Endothelial cell (in vitro differentiated cells): Measurements from ENCODE around the gene PDE1C. TPM values are rescaled to one million over a fixed set of nuclear protein-coding genes. Genes with fewer than 3 reads are reported as not detected.

ENCODE experiments used
- DNase-seq: peaks from one replicate; pipeline ENCODE4 v3.0.0; 2021; ENCODE audit warnings: low spot score
- H3K27ac Mint-ChIP-seq: one replicate; pipeline ENCODE4 v1.8.0; 2021; ENCODE audit warnings: mixed read lengths, inconsistent platforms; ENCODE audit not compliant: unreplicated experiment
- H3K27me3 Mint-ChIP-seq: one replicate; pipeline ENCODE4 v1.8.0; 2021; ENCODE audit warnings: mild to moderate bottlenecking, moderate library complexity, mixed read lengths, inconsistent platforms; ENCODE audit not compliant: unreplicated experiment
- H3K36me3 Mint-ChIP-seq: one replicate; pipeline ENCODE4 v1.8.0; 2021; ENCODE audit warnings: mild to moderate bottlenecking, low read depth, mixed read lengths, inconsistent platforms; ENCODE audit not compliant: unreplicated experiment
- H3K4me1 Mint-ChIP-seq: one replicate; pipeline ENCODE4 v1.8.0; 2021; ENCODE audit warnings: mild to moderate bottlenecking, mixed read lengths, inconsistent platforms; ENCODE audit not compliant: unreplicated experiment
- H3K4me3 Mint-ChIP-seq: one replicate; pipeline ENCODE4 v1.8.0; 2021; ENCODE audit warnings: mild to moderate bottlenecking, mixed read lengths, inconsistent platforms; ENCODE audit not compliant: unreplicated experiment
- H3K9me3 Mint-ChIP-seq: one replicate; pipeline ENCODE4 v1.8.0; 2021; ENCODE audit warnings: mixed read lengths, inconsistent platforms; ENCODE audit not compliant: unreplicated experiment
- CTCF ChIP-seq: fragments of 200-600 bp; sonication (generic); IDR thresholded peaks from one replicate; pipeline ENCODE4 v1.5.0; 2021; ENCODE audit warnings: antibody characterized with exemption; ENCODE audit not compliant: unreplicated experiment
- total RNA-seq: library from RNA; stranded (reverse); fragmentation: NEBNext Ultra II Directional; extraction: Animal tissue kit (Norgen Biotek cat#: 25700); gene quantifications from one replicate; pipeline ENCODE4 v1.2.1, GENCODE V29; 2021; ENCODE audit not compliant: unreplicated experiment

PDE1C gene
- total RNA-seq, 1 donor from 2014 or later: 2.9 TPM

GRCh38 chr7:32005577-32005976, 64.6 kb downstream of the PDE1C start:
- no peak for DNase-seq
- H3K9me3 Mint-ChIP-seq: peaks cover 14% of the 10 kb centered on the region
- H3K4me1 Mint-ChIP-seq: no peaks in the 10 kb centered on the region
- no peak overlapping the region for H3K4me3 Mint-ChIP-seq
- TF ChIP-seq CTCF: no peak
- H3K36me3 Mint-ChIP-seq: peaks cover 15% of the 10 kb centered on the region
- no peaks in the 10 kb centered on the region for H3K27me3 Mint-ChIP-seq
- H3K27ac Mint-ChIP-seq: no peak overlapping the region

DNA sequence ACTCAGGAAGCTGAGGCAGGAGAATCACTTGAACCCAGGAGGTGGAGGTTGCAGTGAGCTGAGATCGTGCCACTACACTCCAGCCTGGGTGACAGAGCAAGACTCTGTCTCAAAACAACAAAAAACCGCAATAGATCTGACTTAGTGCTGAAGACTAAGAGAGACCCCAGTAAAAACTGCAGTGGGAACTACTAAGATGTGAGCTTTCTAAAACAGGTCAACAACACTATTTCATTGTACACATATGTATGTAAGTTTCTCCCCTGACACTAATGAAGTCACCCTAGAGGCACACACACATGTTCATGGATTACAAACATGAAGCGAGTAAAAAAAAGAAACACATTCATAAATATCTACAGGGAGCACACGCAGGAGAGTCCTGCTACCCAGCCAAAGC, 68.3 kb downstream of the PDE1C start:
- peaks cover 14% of the 10 kb centered on the region for H3K9me3 Mint-ChIP-seq
- no peak for DNase-seq
- H3K36me3 Mint-ChIP-seq: peaks cover 20% of the 10 kb centered on the region
- H3K27ac Mint-ChIP-seq: no peak overlapping the region
- H3K4me3 Mint-ChIP-seq: no peak overlapping the region
- H3K27me3 Mint-ChIP-seq: no peaks in the 10 kb centered on the region
- no peaks in the 10 kb centered on the region for H3K4me1 Mint-ChIP-seq
- no peak for TF ChIP-seq CTCF

GRCh38 chr7:31997423-31997822, 72.8 kb downstream of the PDE1C start:
- no peaks in the 10 kb centered on the region for H3K27me3 Mint-ChIP-seq
- no peaks in the 10 kb centered on the region for H3K4me1 Mint-ChIP-seq
- H3K36me3 Mint-ChIP-seq: peaks cover 20% of the 10 kb centered on the region
- no peak for TF ChIP-seq CTCF
- DNase-seq: no peak
- H3K4me3 Mint-ChIP-seq: no peak overlapping the region
- no peak overlapping the region for H3K27ac Mint-ChIP-seq
- H3K9me3 Mint-ChIP-seq: peaks cover 13% of the 10 kb centered on the region

- no peak for DNase-seq
- Mint-ChIP-seq H3K9me3 (no peaks in the 10 kb centered on the region), H3K4me1 (no peaks in the 10 kb centered on the region), H3K4me3 (no peak overlapping the region), H3K27me3 (no peaks in the 10 kb centered on the region), H3K36me3 (peaks cover 2% of the 10 kb centered on the region), H3K27ac (no peak overlapping the region)
- TF ChIP-seq CTCF: no peak
Measured at GRCh38 chr7:31995134-31995533, 75.1 kb downstream of the PDE1C start.

GRCh38 chr7:31991846-31992245, 78.4 kb downstream of the PDE1C start:
- Mint-ChIP-seq H3K4me1 (peaks cover 10% of the 10 kb centered on the region), H3K4me3 (no peak overlapping the region), H3K36me3 (no peaks in the 10 kb centered on the region), H3K27ac (no peak overlapping the region), H3K27me3 (no peaks in the 10 kb centered on the region), H3K9me3 (no peaks in the 10 kb centered on the region)
- TF ChIP-seq CTCF: no peak
- DNase-seq: no peak
